GM18519 (cell line): ENCODE data around the gene AGK.
A peak's percentile ranks its signal among the peaks of the same experiment; 100 is the strongest.

Source experiments
- ATAC-seq: cut with Tn5 transposase; IDR thresholded peaks from one replicate; pipeline ENCODE4 v1.9.1; 2021; ENCODE audit warnings: mild to moderate bottlenecking, moderate library complexity; ENCODE audit not compliant: unreplicated experiment, low FRiP score

The AGK gene

GRCh38 chr7:141585592-141586510 is 34.6 kb downstream of the AGK start:
- peak; percentile 75 for ATAC-seq

GRCh38 chr7:141586878-141587277 is 35.7 kb downstream of the AGK start:
- no peak for ATAC-seq

GRCh38 chr7:141587304-141587703 is 36.1 kb downstream of the AGK start:
- ATAC-seq, result no peak

GRCh38 chr7:141588912-141589311 is 37.7 kb downstream of the AGK start:
- ATAC-seq, result no peak

GRCh38 chr7:141590071-141590470 is 38.9 kb downstream of the AGK start:
- ATAC-seq, result no peak

GRCh38 chr7:141590666-141591065 is 39.5 kb downstream of the AGK start:
- ATAC-seq, result no peak

- no peak for ATAC-seq
Measured at GRCh38 chr7:141593134-141593533, 41.9 kb downstream of the AGK start.

- no peak for ATAC-seq
Measured at GRCh38 chr7:141597966-141598365, 46.8 kb downstream of the AGK start.

- no peak for ATAC-seq
Measured at GRCh38 chr7:141598408-141598807, 47.2 kb downstream of the AGK start.

GRCh38 chr7:141600168-141601006 is 49.2 kb downstream of the AGK start:
- no peak for ATAC-seq

GRCh38 chr7:141609576-141609975 is 58.4 kb downstream of the AGK start:
- no peak for ATAC-seq

- no peak for ATAC-seq
Measured at GRCh38 chr7:141610671-141611070, 59.5 kb downstream of the AGK start.

- ATAC-seq, result no peak
Measured at GRCh38 chr7:141612861-141613260, 61.7 kb downstream of the AGK start.

- no peak for ATAC-seq
Measured at GRCh38 chr7:141617280-141617679, 66.1 kb downstream of the AGK start.

- ATAC-seq, result no peak
Measured at GRCh38 chr7:141619745-141620144, 68.5 kb downstream of the AGK start.

- ATAC-seq, result no peak
Measured at GRCh38 chr7:141624763-141625162, 73.6 kb downstream of the AGK start.

- ATAC-seq, result no peak
Measured at GRCh38 chr7:141630621-141631020, 79.4 kb downstream of the AGK start.

- ATAC-seq, result no peak
Measured at GRCh38 chr7:141631525-141631924, 80.3 kb downstream of the AGK start.

- no peak for ATAC-seq
Measured at GRCh38 chr7:141634065-141634464, 82.9 kb downstream of the AGK start.

GRCh38 chr7:141636053-141636452 is 84.8 kb downstream of the AGK start:
- ATAC-seq, result no peak

GRCh38 chr7:141640239-141640840 is 89.1 kb downstream of the AGK start:
- no peak for ATAC-seq
